IMR-90 (cell line): ENCODE results near the gene ZNHIT2. TPM values are rescaled to one million over a fixed set of nuclear protein-coding genes. Genes with fewer than 3 reads are reported as not detected.
A peak's percentile ranks its signal among the peaks of the same experiment; 100 is the strongest.

ENCODE experiments used
- ATAC-seq: fragments of 200-7000 bp; cut with Tn5 transposase; 2 replicates; pipeline ENCODE4 v1.9.1; 2020; ENCODE audit warnings: low read depth, mild to moderate bottlenecking, moderate library complexity
- BruUV-seq: library from RNA; stranded (reverse); fragments of 400-500 nt; replicated peaks from 2 replicates; lab custom pipeline; 2021; lab: Mats Ljungman, UMichigan
- CTCF ChIA-PET: fragments of 300-600 bp; formaldehyde crosslinking; extraction: SDS; loops from one replicate; lab custom pipeline; 2021; ENCODE audit warnings: antibody characterized with exemption; lab: Yijun Ruan, JAX
- POLR2A ChIA-PET: fragments of 300-600 bp; sonication (Branson Sonifier 250); formaldehyde crosslinking; loops from one replicate; lab custom pipeline; 2022; ENCODE audit warnings: antibody characterized with exemption; ENCODE audit not compliant: unreplicated experiment; lab: Charles Lee
- DNase-seq: peaks from one replicate; pipeline ENCODE4 v3.0.0; 2013
- H2AFZ ChIP-seq: replicated peaks from 2 replicates; pipeline ENCODE3; 2013; ENCODE audit warnings: low read length, mild to moderate bottlenecking; ENCODE audit not compliant: poor library complexity
- H2AK5ac ChIP-seq: 2 replicates; pipeline ENCODE4 v1.6.1; 2013; ENCODE audit warnings: low read depth, low read length, inconsistent platforms
- H2AK9ac ChIP-seq: replicated peaks from 2 replicates; pipeline ENCODE3; 2013; ENCODE audit warnings: mild to moderate bottlenecking, low read depth, low read length, moderate library complexity; ENCODE audit not compliant: poor library complexity
- H2BK120ac ChIP-seq: 2 replicates; pipeline ENCODE4 v1.6.1; 2013; ENCODE audit warnings: low read depth, low read length, inconsistent platforms
- H2BK15ac ChIP-seq: 3 replicates; pipeline ENCODE4 v1.6.1; 2013; ENCODE audit warnings: low read depth, low read length, inconsistent platforms
- H2BK20ac ChIP-seq: 2 replicates; pipeline ENCODE4 v1.6.1; 2013; ENCODE audit warnings: low read depth, mild to moderate bottlenecking, inconsistent platforms, low read length, moderate library complexity
- H2BK5ac ChIP-seq: 2 replicates; pipeline ENCODE4 v1.6.1; 2013; ENCODE audit warnings: mild to moderate bottlenecking, low read depth, low read length, inconsistent platforms; ENCODE audit not compliant: poor library complexity, severe bottlenecking
- H3K14ac ChIP-seq: replicated peaks from 2 replicates; pipeline ENCODE4 v1.6.1; 2013; ENCODE audit warnings: low read depth, low read length, inconsistent platforms
- H3K18ac ChIP-seq: 2 replicates; pipeline ENCODE4 v1.6.1; 2013; ENCODE audit warnings: low read depth, low read length, control low read depth
- H3K23ac ChIP-seq: 2 replicates; pipeline ENCODE4 v1.6.1; 2013; ENCODE audit warnings: low read depth, low read length, inconsistent platforms
- H3K27ac ChIP-seq: 2 replicates; pipeline ENCODE4 v1.5.1; 2013; ENCODE audit warnings: mild to moderate bottlenecking, control low read depth, low read length; ENCODE audit not compliant: insufficient read depth
- H3K27me3 ChIP-seq: 2 replicates; pipeline ENCODE4 v1.6.1; 2013; ENCODE audit warnings: low read length; ENCODE audit not compliant: control insufficient read depth, insufficient read depth
- H3K36me3 ChIP-seq: 2 replicates; pipeline ENCODE4 v1.6.1; 2013; ENCODE audit warnings: low read length, mixed read lengths; ENCODE audit not compliant: control insufficient read depth, insufficient read depth
- H3K4ac ChIP-seq: 2 replicates; pipeline ENCODE4 v1.6.1; 2013; ENCODE audit warnings: low read depth, low read length, inconsistent platforms
- H3K4me1 ChIP-seq: 2 replicates; pipeline ENCODE4 v1.6.1; 2013; ENCODE audit warnings: low read length, mixed read lengths; ENCODE audit not compliant: control insufficient read depth, insufficient read depth
- H3K4me2 ChIP-seq: 2 replicates; pipeline ENCODE4 v1.6.1; 2013; ENCODE audit warnings: low read depth, mild to moderate bottlenecking, control low read depth, low read length, moderate library complexity
- H3K4me3 ChIP-seq: 2 replicates; pipeline ENCODE4 v1.5.1; 2013; ENCODE audit warnings: low read depth, mild to moderate bottlenecking, control low read depth, low read length, moderate library complexity; ENCODE audit not compliant: insufficient read depth
- H3K56ac ChIP-seq: 2 replicates; pipeline ENCODE4 v1.6.1; 2013; ENCODE audit warnings: low read length, inconsistent platforms; ENCODE audit not compliant: insufficient read depth; ENCODE audit errors: extremely low read depth
- H3K79me1 ChIP-seq, 2 experiments: 2 replicates each; pipeline ENCODE4 v1.6.1; 2013; ENCODE audit warnings: low read length in 2 of 2, inconsistent platforms in 1 of 2, low read depth in 1 of 2
- H3K9ac ChIP-seq: 2 replicates; pipeline ENCODE4 v1.6.1; 2013; ENCODE audit warnings: low read depth, low read length, control low read depth
- H3K9me1 ChIP-seq: 2 replicates; pipeline ENCODE4 v1.6.1; 2013; ENCODE audit warnings: low read length, inconsistent platforms; ENCODE audit not compliant: insufficient read depth
- H3K9me3 ChIP-seq: 2 replicates; pipeline ENCODE4 v1.6.1; 2013; ENCODE audit warnings: low read length; ENCODE audit not compliant: control insufficient read depth, insufficient read depth
- H4K20me1 ChIP-seq: 2 replicates; pipeline ENCODE4 v1.6.1; 2013; ENCODE audit warnings: low read length, inconsistent platforms; ENCODE audit not compliant: insufficient read depth
- H4K5ac ChIP-seq: 2 replicates; pipeline ENCODE4 v1.6.1; 2013; ENCODE audit warnings: mild to moderate bottlenecking, low read depth, low read length, control low read depth
- H4K8ac ChIP-seq, 2 experiments: 2 replicates each; pipeline ENCODE4 v1.6.1; 2013; ENCODE audit warnings: low read depth in 2 of 2, low read length in 2 of 2, control low read depth in 1 of 2, inconsistent platforms in 1 of 2
- H4K91ac ChIP-seq: 2 replicates; pipeline ENCODE4 v1.6.1; 2013; ENCODE audit warnings: low read depth, low read length, inconsistent platforms; ENCODE audit not compliant: insufficient read depth
- BHLHE40 ChIP-seq: fragments of 150-350 bp; IDR thresholded peaks from 2 replicates; pipeline ENCODE4 v1.6.1; 2016; ENCODE audit warnings: mild to moderate bottlenecking, low read depth, low read length
- CEBPB ChIP-seq: IDR thresholded peaks from 2 replicates; pipeline ENCODE4 v1.6.1; 2012; ENCODE audit warnings: low read depth, low read length, improper control_type of control experiment
- CHD1 ChIP-seq: IDR thresholded peaks from 2 replicates; pipeline ENCODE4 v1.6.1; 2012; ENCODE audit warnings: low read depth, low read length, improper control_type of control experiment
- CTCF ChIP-seq: conservative IDR thresholded peaks from 2 replicates; pipeline ENCODE4 v1.5.1; 2012; ENCODE audit warnings: mild to moderate bottlenecking, low read depth, low read length, improper control_type of control experiment
- ELK1 ChIP-seq: fragments of 150-350 bp; IDR thresholded peaks from 2 replicates; pipeline ENCODE4 v1.6.1; 2016; ENCODE audit warnings: low read depth, mild to moderate bottlenecking, low read length, moderate library complexity, borderline replicate concordance
- MAFK ChIP-seq: IDR thresholded peaks from 2 replicates; pipeline ENCODE4 v1.6.1; 2012; ENCODE audit warnings: low read depth, low read length, improper control_type of control experiment
- MAZ ChIP-seq: IDR thresholded peaks from 2 replicates; pipeline ENCODE4 v1.6.1; 2012; ENCODE audit warnings: low read depth, mild to moderate bottlenecking, low read length, improper control_type of control experiment, moderate library complexity, borderline replicate concordance
- MXI1 ChIP-seq: IDR thresholded peaks from 2 replicates; pipeline ENCODE4 v1.6.1; 2012; ENCODE audit warnings: low read depth, mild to moderate bottlenecking, low read length, moderate library complexity, borderline replicate concordance
- NFE2L2 ChIP-seq: fragments of 150-350 bp; IDR thresholded peaks from 2 replicates; pipeline ENCODE4 v1.6.1; 2016; ENCODE audit warnings: low read depth, mild to moderate bottlenecking, low read length
- POLR2A ChIP-seq: IDR thresholded peaks from 2 replicates; pipeline ENCODE4 v1.6.1; 2012; ENCODE audit warnings: mild to moderate bottlenecking, low read depth, low read length
- RAD21 ChIP-seq: IDR thresholded peaks from 2 replicates; pipeline ENCODE4 v1.6.1; 2012; ENCODE audit warnings: low read length, improper control_type of control experiment
- USF2 ChIP-seq: fragments of 150-350 bp; IDR thresholded peaks from 2 replicates; pipeline ENCODE4 v1.6.1; 2017; ENCODE audit warnings: mild to moderate bottlenecking, antibody characterized with exemption, low read length, low read depth
- WGBS, 2 experiments: methylation state at CpG; one replicate each; pipeline versions ENCODE4 v1.1.5 to v1.1.7; 2013; ENCODE audit warnings: missing lambda C conversion rate in 2 of 2; ENCODE audit not compliant: insufficient read length in 1 of 2; ENCODE audit errors: extremely low coverage in 2 of 2; 5-methylcytosine and 5-hydroxymethylcytosine counted together
- dilution Hi-C: fragments of 300-500 bp; cut with HindIII; formaldehyde crosslinking; loops from one replicate; pipeline ENCODE4 v1.14.3; 2018; ENCODE audit warnings: low sequenced_read_pairs; ENCODE audit not compliant: unreplicated experiment
- in situ Hi-C: fragments of 300-500 bp; cut with MboI; formaldehyde crosslinking; loops from 3 replicates; pipeline ENCODE4 v1.14.3; 2019; ENCODE audit warnings: low sequenced_read_pairs, inconsistent platforms, mixed read lengths
- intact Hi-C: fragments of 100-400 bp; cut with micrococcal nuclease; formaldehyde crosslinking; loops from 2 replicates; pipeline ENCODE4 v1.10.0; 2022
- polyA plus RNA-seq, 3 experiments: library from polyadenylated mRNA; depleted of rRNA; stranded (reverse); fragments of >200 nt; gene quantifications; 2 replicates each; pipeline ENCODE4 v1.2.3, GENCODE V29; 2012; ENCODE audit warnings: low replicate concordance in 1 of 3
- total RNA-seq: library from RNA; depleted of rRNA; stranded (reverse); fragments of >200 nt; gene quantifications from 2 replicates; pipeline ENCODE4 v1.2.3, GENCODE V29; 2012

ZNHIT2 gene
- total and polyA plus RNA-seq, 2 of the 4 experiments (the other 2 are of a cell fraction) = 3.9 to 5.9 TPM

DNA sequence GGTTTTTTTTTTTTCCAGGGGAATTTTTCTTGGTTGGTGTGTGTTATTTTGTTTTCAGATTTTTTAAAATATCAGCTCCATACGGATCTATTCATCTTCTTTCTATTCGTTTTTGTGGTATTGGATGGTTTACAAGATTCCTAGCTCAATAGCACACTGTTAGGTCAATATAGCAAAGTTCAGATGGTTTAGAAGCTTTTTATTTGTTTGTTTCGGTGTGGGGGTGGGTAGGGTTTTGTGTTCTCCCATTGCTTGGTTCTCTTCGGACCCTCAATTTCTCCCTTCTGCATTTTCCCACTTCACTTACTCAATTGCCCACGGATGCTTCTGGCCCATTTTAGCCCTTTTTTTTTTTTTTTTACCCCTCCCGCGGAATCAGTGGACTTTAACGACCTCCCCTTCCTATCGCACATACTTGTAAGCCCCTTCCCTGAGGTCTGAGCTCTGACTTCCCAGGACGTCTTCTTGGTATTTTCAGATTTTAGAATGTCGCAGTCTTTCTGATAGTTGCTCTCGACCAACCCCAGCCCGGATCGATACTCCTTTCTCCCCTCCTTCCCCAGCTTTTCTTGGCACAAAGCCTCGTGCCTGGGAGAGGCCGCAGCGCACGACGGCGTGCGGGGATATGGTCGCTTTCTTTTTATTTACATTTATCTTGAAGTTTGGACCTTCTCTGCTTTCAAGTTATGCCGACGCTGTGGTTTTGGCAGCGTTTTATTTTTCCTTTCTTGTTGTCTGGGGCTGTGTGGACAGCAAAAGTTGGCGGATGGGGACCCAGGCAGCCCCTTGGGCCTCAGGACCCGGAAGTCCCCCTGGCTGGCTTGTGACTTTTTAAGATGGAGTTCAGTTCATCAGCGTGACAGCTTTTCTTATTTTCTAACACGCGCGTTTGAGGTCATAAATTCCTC is 48.2 kb upstream of the ZNHIT2 start:
- H3K18ac ChIP-seq = peak overlapping the region; percentile 11; the same call in 1 of the 2 replicates
- peak overlapping the region; percentile 98 for H4K5ac ChIP-seq
- ChIA-PET POLR2A (no interaction called here), CTCF (interaction anchor here (1.0 kb wide), 1 partner anchor 13 kb away, joined by 3 read pairs; no protein-coding TSS in a partner anchor)
- H3K4me2 ChIP-seq = peak overlapping the region; percentile 75
- 9% methylated on average over 6 of the region's 31 CpGs; no CpG with 5 or more reads in 1 of the 2 experiments for WGBS, 2 experiments
- H3K4ac ChIP-seq = peak overlapping the region; percentile 78
- ATAC-seq (no peak; the same call in 1 of the 2 replicates), DNase-seq (no peak)
- H4K20me1 ChIP-seq = no peaks in the 10 kb centered on the region
- no peaks in the 10 kb centered on the region for H3K79me1 ChIP-seq
- dilution Hi-C loops (no loop called here), intact Hi-C loops (no loop called here), in situ Hi-C loops (no loop called here)
- BruUV-seq = no TSS peak
- H2AK9ac ChIP-seq = no peak overlapping the region
- peaks cover 10% of the 10 kb centered on the region for H3K4me1 ChIP-seq
- H3K27me3 ChIP-seq = no peaks in the 10 kb centered on the region
- peak overlapping the region; percentile 91 to 93 for H4K8ac ChIP-seq
- no peak overlapping the region for H2BK5ac ChIP-seq
- peak overlapping the region; percentile 35; the same call in 1 of the 2 replicates for H2BK120ac ChIP-seq
- H2AFZ ChIP-seq = peak overlapping the region; percentile 95
- H3K27ac ChIP-seq = no peak overlapping the region
- peak overlapping the region; percentile 44; the same call in 1 of the 2 replicates for H3K23ac ChIP-seq
- H2AK5ac ChIP-seq = no peak overlapping the region
- TF ChIP-seq RAD21 = no peak
- TF ChIP-seq MAZ = no peak
- no peak for TF ChIP-seq MAFK
- TF ChIP-seq BHLHE40 = no peak
- no peak for TF ChIP-seq USF2
- TF ChIP-seq NFE2L2 = no peak
- TF ChIP-seq POLR2A = no peak
- no peak for TF ChIP-seq CTCF
- TF ChIP-seq MXI1 = no peak
- no peak for TF ChIP-seq CHD1
- no peak for TF ChIP-seq ELK1
- TF ChIP-seq CEBPB = no peak
- peak overlapping the region; percentile 34 for H2BK20ac ChIP-seq
- no peak overlapping the region for H3K4me3 ChIP-seq
- no peaks in the 10 kb centered on the region for H3K9me3 ChIP-seq
- H4K91ac ChIP-seq = peak overlapping the region; percentile 25; the same call in 1 of the 2 replicates
- H2BK15ac ChIP-seq = no peak overlapping the region; the same call in 2 of the 3 replicates
- H3K56ac ChIP-seq = no peak overlapping the region; the same call in 1 of the 2 replicates
- peak overlapping the region; percentile 77 for H3K14ac ChIP-seq
- peak overlapping the region; percentile 53 for H3K9ac ChIP-seq
- no peaks in the 10 kb centered on the region for H3K36me3 ChIP-seq
- H3K9me1 ChIP-seq = peaks cover 10% of the 10 kb centered on the region; the same call in 1 of the 2 replicates
